Stimulated activated CD4-positive, alpha-beta T cell treated with anti-CD3 and anti-CD28 coated beads, Interleukin-12 subunit alpha, Interleukin-12 subunit beta, amount 100 ng/mL, for 24 hours (primary cell): ENCODE results near the gene COL5A1.

ENCODE experiments used
- DNase-seq, 2 experiments: peaks; one replicate each; pipeline ENCODE4 v3.0.0-alpha.2; 2020; ENCODE audit warnings: low read depth in 2 of 2

COL5A1 gene

GRCh38 chr9:134740071-134740470, 98.5 kb downstream of the COL5A1 start:
- no peak for DNase-seq

GRCh38 chr9:134741846-134742245, 100.2 kb downstream of the COL5A1 start:
- DNase-seq, result no peak

DNA sequence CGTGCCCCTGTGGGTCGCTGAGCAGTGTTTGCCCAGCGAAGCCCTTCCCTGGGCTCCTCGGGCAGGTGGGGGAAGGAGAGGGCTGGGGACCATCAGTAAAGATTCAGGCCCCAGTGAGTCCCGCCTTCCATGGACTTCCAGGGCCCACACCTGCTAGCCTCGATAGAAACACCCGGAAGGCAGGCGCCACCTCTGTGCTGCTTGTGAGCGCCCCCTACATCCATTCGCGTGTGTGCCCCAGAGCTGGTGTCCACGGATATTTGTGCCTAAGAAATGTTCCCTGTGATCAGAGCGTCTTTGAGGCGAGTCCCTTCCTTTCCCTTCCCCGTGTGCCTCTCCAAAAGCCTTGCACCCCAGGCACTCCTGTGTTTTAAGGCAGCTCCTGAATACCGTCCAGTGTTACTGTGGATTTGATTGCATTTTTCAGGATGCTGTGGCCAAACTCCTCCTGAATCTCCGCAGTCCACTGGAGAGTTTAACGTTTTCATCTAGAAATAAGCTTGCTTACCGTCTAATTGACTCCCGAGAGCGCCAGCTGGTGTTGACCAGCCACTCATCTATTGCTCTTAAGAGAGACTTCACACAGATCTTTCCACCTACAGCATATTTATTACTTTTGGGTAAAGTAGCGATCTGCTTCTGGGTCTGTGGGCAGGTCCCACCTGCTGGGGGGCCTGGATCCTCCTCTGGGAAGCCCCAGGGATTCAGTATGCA, 101.4 kb downstream of the COL5A1 start:
- DNase-seq, result no peak

DNA sequence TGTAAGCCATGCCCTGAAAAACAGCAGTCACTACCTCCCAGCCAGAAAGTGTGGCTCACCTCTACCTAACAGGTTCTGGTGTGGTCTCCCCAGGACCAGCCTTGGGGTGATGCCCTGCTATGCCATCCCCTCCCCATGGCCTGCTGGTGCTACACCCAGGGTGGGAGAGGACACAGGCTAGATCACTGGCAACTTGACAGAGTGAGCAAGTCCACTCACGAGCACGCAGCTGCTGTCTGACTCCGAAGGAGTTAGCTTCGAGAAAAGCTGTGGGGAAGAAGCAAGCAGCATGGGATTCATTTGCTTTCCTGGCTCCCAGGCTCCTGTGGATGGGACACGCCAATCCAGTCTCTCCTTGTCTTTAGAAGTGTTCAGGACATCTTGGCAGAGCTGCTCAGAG, 102.2 kb downstream of the COL5A1 start:
- DNase-seq, result no peak

DNA sequence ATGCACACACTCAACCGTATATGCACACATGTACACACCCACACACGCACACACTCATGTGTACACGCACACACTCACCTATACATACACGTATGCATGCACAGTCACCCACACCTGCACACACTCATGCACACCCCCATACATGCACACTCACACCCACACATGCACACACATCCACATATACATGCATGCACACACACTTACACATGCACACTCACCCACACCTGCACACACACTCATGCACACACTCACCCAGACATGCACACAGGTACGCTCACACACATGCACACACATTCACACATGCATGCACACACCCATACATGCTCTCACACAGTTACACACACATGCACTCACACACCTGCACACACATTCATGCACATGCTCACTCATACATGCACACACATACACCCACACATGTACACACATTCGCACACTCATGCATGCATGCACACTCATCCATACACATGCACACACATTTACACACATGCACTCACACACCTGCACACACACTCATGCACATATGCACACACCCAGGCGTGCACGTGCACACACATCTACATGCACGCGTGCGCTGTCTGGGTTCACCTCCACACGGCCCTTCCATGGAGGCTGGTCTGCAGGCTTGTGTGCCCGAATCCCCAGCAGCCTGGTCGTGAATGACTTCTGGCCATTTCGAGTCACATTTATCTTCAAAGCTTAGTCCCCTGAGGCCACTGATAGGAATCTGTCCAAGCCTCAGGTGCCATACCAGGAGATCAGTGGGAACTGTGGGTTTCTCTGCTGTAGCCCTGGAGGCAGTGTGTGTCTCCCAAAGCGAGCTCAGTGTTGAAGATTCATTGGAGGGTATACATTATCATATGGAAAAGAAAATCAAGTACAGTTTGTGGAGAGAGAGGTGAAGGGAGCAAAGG, 103.0 kb downstream of the COL5A1 start:
- no peak for DNase-seq

GRCh38 chr9:134747951-134748489, 106.4 kb downstream of the COL5A1 start:
- no peak for DNase-seq

GRCh38 chr9:134748591-134748990, 107.0 kb downstream of the COL5A1 start:
- DNase-seq, result no peak

DNA sequence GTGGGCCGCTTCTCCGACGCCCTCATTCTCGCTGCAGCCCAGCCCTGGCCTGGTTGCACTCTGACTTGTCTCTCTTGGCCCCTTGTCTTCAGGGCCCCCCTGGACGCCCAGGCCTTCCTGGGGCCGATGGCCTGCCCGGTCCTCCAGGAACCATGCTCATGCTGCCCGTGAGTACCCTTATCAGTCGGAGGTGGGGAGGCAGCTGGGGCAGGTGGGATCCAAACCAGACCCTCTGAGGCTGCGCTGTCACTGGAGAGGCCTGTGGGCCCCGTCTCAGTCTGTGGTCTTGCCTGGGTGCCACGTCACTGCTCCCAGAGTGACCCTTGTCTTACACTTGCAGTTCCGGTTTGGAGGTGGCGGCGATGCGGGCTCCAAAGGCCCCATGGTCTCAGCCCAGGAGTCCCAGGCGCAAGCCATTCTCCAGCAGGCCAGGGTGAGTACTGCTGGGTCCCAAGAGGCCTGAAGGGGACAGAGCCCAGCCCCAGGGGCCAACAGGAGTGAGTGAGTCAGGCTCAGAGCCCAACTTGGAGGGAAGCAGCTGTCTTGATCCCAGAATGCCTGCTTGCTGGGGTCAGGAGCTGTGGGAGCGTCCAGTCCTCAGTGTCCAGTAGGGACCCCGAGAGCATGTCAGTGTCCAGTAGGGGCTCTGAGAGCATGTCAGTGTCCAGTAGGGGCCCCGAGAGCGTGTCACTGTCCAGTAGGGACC, 109.0 kb downstream of the COL5A1 start:
- no peak for DNase-seq

GRCh38 chr9:134751622-134752021, 110.0 kb downstream of the COL5A1 start:
- no peak for DNase-seq

DNA sequence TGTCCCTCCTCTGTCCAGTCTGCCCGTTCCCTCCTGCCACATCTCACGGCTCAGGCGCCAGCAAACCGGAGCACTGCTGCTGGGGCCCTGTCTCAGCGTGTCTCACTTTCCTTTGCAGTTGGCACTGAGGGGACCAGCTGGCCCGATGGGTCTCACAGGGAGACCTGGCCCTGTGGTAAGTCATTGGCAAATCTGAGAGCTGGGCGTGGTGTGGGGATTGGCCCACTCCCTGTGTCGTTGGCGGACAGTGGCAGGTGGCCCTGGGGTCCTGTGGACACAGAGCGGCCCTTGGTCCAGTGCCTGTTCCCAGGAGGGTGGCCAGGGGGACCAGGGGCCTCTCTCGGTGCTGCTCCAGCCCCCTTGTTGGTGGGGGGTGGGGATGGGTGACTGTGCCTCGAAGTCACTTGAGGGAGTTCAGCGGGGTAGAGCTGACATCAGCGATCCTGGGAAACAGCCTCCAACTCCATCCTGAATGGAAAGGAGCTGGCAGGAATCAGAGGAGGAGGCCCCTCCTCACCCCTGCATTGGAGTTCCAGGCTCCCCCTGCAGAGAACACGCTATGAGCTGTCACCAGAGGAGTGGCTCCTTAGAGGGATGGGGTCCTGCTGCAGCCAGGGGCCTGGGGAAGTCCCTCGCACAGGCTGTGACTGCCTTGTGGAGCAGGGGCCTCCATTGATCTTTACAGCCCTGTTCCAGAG, 111.0 kb downstream of the COL5A1 start:
- DNase-seq, result no peak

GRCh38 chr9:134753191-134753590, 111.6 kb downstream of the COL5A1 start:
- DNase-seq, result no peak

GRCh38 chr9:134755221-134755907, 113.8 kb downstream of the COL5A1 start:
- DNase-seq, result no peak

GRCh38 chr9:134756098-134756497, 114.5 kb downstream of the COL5A1 start:
- no peak for DNase-seq

- DNase-seq, result no peak
Observed at GRCh38 chr9:134757216-134757975, 115.8 kb downstream of the COL5A1 start.

DNA sequence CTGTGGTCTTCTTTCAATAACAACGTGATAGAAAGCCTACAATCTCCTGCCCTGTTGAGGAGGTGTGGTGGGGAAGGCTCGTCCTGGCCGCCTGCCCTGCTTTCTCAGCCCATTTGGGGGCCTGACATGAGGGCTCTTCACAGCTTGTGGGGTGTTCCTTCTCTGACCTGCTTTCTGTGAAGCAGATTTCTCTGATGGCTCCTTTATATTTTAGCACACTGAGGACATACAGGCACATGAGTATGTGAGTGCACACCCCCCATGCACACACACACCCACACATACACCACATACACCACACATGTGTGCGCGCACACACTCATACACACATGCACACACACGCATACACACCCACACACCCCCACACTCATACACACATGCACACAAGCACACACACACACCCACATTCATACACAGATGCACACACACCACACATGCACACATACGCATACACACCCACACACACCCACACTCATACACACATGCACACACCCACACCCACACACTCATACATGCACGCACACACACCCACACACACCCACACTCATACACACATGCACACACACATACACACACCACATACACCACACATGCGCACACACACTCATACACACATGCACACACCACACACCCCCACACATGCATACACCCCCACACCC, 117.5 kb downstream of the COL5A1 start:
- no peak for DNase-seq

DNA sequence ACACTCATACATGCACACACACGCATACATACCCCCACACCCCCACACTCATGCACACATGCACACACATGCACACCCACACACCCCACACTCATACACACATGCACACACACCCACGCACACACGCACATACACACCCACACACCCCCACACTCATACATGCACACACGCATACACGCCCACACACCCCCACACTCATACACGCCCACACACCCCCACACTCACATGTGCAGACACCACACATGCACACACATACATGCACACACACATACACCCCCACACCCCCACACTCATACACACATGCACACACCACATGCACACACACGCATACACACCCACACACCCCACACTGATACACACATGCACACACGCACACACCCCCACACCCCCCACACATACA, 118.3 kb downstream of the COL5A1 start:
- DNase-seq, result no peak

DNA sequence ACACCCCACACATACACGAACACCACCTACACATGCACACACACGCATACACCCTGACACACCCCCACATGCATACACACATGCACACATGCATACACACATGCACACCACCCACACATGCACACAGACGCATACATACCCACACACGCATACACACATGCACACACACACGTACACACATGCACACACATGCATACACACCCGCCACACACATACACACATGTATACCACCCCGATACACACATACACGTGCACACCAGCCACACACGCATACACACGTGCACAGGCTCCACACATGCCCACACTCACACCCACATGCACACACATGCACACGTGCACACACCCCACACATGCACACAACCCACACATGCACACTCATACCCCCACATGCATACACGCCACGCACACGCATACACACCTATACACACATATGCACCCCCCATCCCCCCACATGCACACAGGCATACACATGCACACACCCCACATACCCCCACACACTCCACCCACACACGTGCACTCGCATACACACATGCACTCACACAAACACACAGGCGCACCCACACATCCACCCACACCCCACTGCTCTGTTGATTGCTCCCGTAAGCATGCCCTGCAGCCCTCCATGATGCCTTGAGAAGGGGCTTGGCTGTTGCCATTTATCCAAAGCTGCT, 119.3 kb downstream of the COL5A1 start:
- DNase-seq, result no peak

GRCh38 chr9:134764473-134765269, 123.1 kb downstream of the COL5A1 start:
- no peak for DNase-seq
